GM12878 (cell line): ENCODE measurements around the gene TBCK. TPM values are rescaled to one million over a fixed set of nuclear protein-coding genes. Genes with fewer than 3 reads are reported as not detected.

Experiments used
- ATAC-seq: fragments of 200-7000 bp; cut with Tn5 transposase; 3 replicates; pipeline ENCODE4 v1.9.1; 2020; ENCODE audit warnings: mild to moderate bottlenecking, moderate library complexity
- BruUV-seq: library from RNA; stranded (reverse); fragments of 400-500 nt; replicated peaks from 2 replicates; lab custom pipeline; 2021; lab: Mats Ljungman, UMichigan
- CTCF ChIA-PET: fragments of 300-600 bp; sonication (Branson Sonifier 250); formaldehyde crosslinking; extraction: SDS; loops from one replicate; lab custom pipeline; 2021; ENCODE audit warnings: inconsistent platforms; lab: Yijun Ruan, JAX
- POLR2A ChIA-PET: fragments of 350-600 bp; formaldehyde crosslinking; extraction: SDS; loops from one replicate; lab custom pipeline; 2021; ENCODE audit warnings: inconsistent platforms; lab: Charles Lee
- RAD21 ChIA-PET: fragments of 300-600 bp; sonication (Branson Sonifier 250); formaldehyde crosslinking; loops from one replicate; lab custom pipeline; 2023; ENCODE audit warnings: antibody characterized with exemption; ENCODE audit not compliant: unreplicated experiment; lab: Charles Lee
- SMC1A ChIA-PET: fragments of 300-600 bp; sonication (Branson Sonifier 250); formaldehyde crosslinking; loops from one replicate; lab custom pipeline; 2023; ENCODE audit not compliant: unreplicated experiment, uncharacterized antibody; lab: Charles Lee
- DNase-seq: peaks from one replicate; pipeline ENCODE4 v3.0.0-alpha.2; 2011; ENCODE audit warnings: low read depth, low spot score
- FAIRE-seq: peaks from 3 replicates; lab custom pipeline; 2011; peaks lifted over from hg19 to GRCh38; lab: Jason Lieb, UNC
- H2AFZ ChIP-seq: 2 replicates; pipeline ENCODE4 v1.6.0; 2011; ENCODE audit warnings: low read depth, low read length, control low read depth; ENCODE audit not compliant: control insufficient read depth
- H3K27ac ChIP-seq: 2 replicates; pipeline ENCODE4 v1.5.1; 2011; ENCODE audit warnings: control low read depth; ENCODE audit not compliant: control insufficient read depth, insufficient read depth
- H3K27me3 ChIP-seq, 2 experiments: replicated peaks in 1 of 2; 2 replicates each; pipeline versions ENCODE4 v1.6.0 to v1.6.1; 2011; ENCODE audit warnings: low read length in 1 of 2; ENCODE audit not compliant: control insufficient read depth in 2 of 2, insufficient read depth in 2 of 2
- H3K36me3 ChIP-seq, 2 experiments: 2 replicates each; pipeline ENCODE4 v1.5.1; 2011; ENCODE audit warnings: low read length in 1 of 2; ENCODE audit not compliant: control insufficient read depth in 2 of 2, insufficient read depth in 2 of 2
- H3K4me1 ChIP-seq: 2 replicates; pipeline ENCODE4 v1.6.1; 2011; ENCODE audit warnings: mild to moderate bottlenecking, low read length, moderate library complexity, mixed read lengths; ENCODE audit not compliant: control insufficient read depth, insufficient read depth
- H3K4me2 ChIP-seq: 2 replicates; pipeline ENCODE4 v1.6.0; 2011; ENCODE audit warnings: control low read depth; ENCODE audit not compliant: control insufficient read depth, insufficient read depth
- H3K4me3 ChIP-seq: fragments of 200-600 bp; sonication (generic); 2 replicates; pipeline ENCODE4 v1.5.1; 2016
- H3K79me2 ChIP-seq: 2 replicates; pipeline ENCODE4 v1.6.0; 2011; ENCODE audit warnings: low read length; ENCODE audit not compliant: control insufficient read depth, insufficient read depth
- H3K9ac ChIP-seq: 2 replicates; pipeline ENCODE4 v1.8.0; 2011; ENCODE audit warnings: low read length, control low read depth, mixed read lengths; ENCODE audit not compliant: control insufficient read depth, insufficient read depth
- H3K9me3 ChIP-seq: replicated peaks from 3 replicates; pipeline ENCODE4 v1.5.1; 2011; ENCODE audit warnings: mild to moderate bottlenecking, low read length; ENCODE audit not compliant: control insufficient read depth, insufficient read depth
- H4K20me1 ChIP-seq: 2 replicates; pipeline ENCODE4 v1.6.0; 2011; ENCODE audit not compliant: control insufficient read depth, insufficient read depth
- BCL11A ChIP-seq: IDR thresholded peaks from 2 replicates; pipeline ENCODE4 v1.6.1; 2011; ENCODE audit warnings: low read depth, low read length
- BRCA1 ChIP-seq: IDR thresholded peaks from 2 replicates; pipeline ENCODE4 v1.6.1; 2011; ENCODE audit warnings: low read depth, low read length, improper control_type of control experiment
- CREB1 ChIP-seq: IDR thresholded peaks from 2 replicates; pipeline ENCODE4 v1.6.1; 2012; ENCODE audit warnings: low read depth, mild to moderate bottlenecking, inconsistent platforms
- ETV6 ChIP-seq, 2 experiments: fragments of 450-650 bp in 1 of 2; IDR thresholded peaks in 1 of 2; conservative IDR thresholded peaks in 1 of 2; 2 replicates each; pipeline ENCODE4 v1.6.1; 2014; ENCODE audit warnings: antibody characterized with exemption in 1 of 2, borderline replicate concordance in 1 of 2, low read depth in 1 of 2, mild to moderate bottlenecking in 1 of 2, moderate library complexity in 1 of 2
- HDAC2 ChIP-seq: fragments of 200-600 bp; sonication (generic); IDR thresholded peaks from 2 replicates; pipeline ENCODE4 v1.6.1; 2017
- MEF2A ChIP-seq: IDR thresholded peaks from 2 replicates; pipeline ENCODE4 v1.6.1; 2011; ENCODE audit warnings: low read depth, mild to moderate bottlenecking, low read length, moderate library complexity; ENCODE audit not compliant: insufficient read depth
- MTA3 ChIP-seq: IDR thresholded peaks from 2 replicates; pipeline ENCODE4 v1.6.1; 2012; ENCODE audit warnings: low read length, inconsistent platforms, borderline replicate concordance
- NFIC ChIP-seq: IDR thresholded peaks from 2 replicates; pipeline ENCODE4 v1.6.1; 2012; ENCODE audit warnings: low read depth, mild to moderate bottlenecking, inconsistent platforms, low read length, moderate library complexity
- RELA ChIP-seq: fragments of 450-650 bp; IDR thresholded peaks from 2 replicates; pipeline ENCODE4 v1.8.0; 2014; ENCODE audit warnings: borderline replicate concordance; ENCODE audit not compliant: partially characterized antibody
- SMARCA5 ChIP-seq: fragments of 450-650 bp; IDR thresholded peaks from 2 replicates; pipeline ENCODE4 v1.6.1; 2017; ENCODE audit warnings: mild to moderate bottlenecking
- SMC3 ChIP-seq: IDR thresholded peaks from 2 replicates; pipeline ENCODE4 v1.6.1; 2011; ENCODE audit warnings: low read length, improper control_type of control experiment, borderline replicate concordance
- SPI1 ChIP-seq: IDR thresholded peaks from 2 replicates; pipeline ENCODE4 v1.6.1; 2011; ENCODE audit warnings: low read depth, mild to moderate bottlenecking, low read length, moderate library complexity, borderline replicate concordance; ENCODE audit not compliant: insufficient read depth
- TCF3 ChIP-seq: IDR thresholded peaks from 2 replicates; pipeline ENCODE4 v1.6.1; 2012; ENCODE audit warnings: low read depth, mild to moderate bottlenecking, low read length, borderline replicate concordance; ENCODE audit not compliant: insufficient read depth
- ZSCAN29 ChIP-seq: fragments of 450-650 bp; IDR thresholded peaks from 2 replicates; pipeline ENCODE4 v1.6.1; 2017; ENCODE audit warnings: mild to moderate bottlenecking, moderate library complexity
- WGBS: methylation state at CpG from one replicate; pipeline ENCODE4 v1.1.6; 2016; ENCODE audit warnings: low lambda C conversion rate; ENCODE audit not compliant: insufficient replicate concordance, insufficient coverage; ENCODE audit errors: missing lambda C conversion rate; 5-methylcytosine and 5-hydroxymethylcytosine counted together
- in situ Hi-C: fragments of 300-500 bp; cut with MboI; formaldehyde crosslinking; loops from 9 replicates; pipeline ENCODE4 v1.14.3; 2018; ENCODE audit warnings: mixed read lengths
- intact Hi-C: fragments of 100-400 bp; cut with micrococcal nuclease; formaldehyde crosslinking; loops from one replicate; pipeline ENCODE4 v1.14.2; 2022; ENCODE audit not compliant: unreplicated experiment
- polyA plus RNA-seq, 11 experiments: library from polyadenylated mRNA; depleted of rRNA in 4 of 11; unstranded in 6 of 11; stranded (reverse) in 5 of 11; fragments of >200 nt; fragmentation: Nextera tagmentation in 4 of 11; fragmentation: Illumina TruSeq in 1 of 11; extraction: Ambion mirVana in 4 of 11; extraction: Trizol in 1 of 11; gene quantifications; 1 replicate in 1 of 11; 2 replicates in 10 of 11; pipeline versions ENCODE4 v1.2.1 to v1.2.3, GENCODE V29; 2011 to 2016; ENCODE audit warnings: inconsistent platforms in 2 of 11, missing spikeins in 2 of 11, low read depth in 1 of 11
- total RNA-seq, 4 experiments: library from RNA; depleted of rRNA in 3 of 4; stranded (reverse); fragments of >200 nt in 3 of 4; fragmentation: Illumina TruSeq in 1 of 4; extraction: Trizol in 1 of 4; gene quantifications; 2 replicates each; pipeline versions ENCODE4 v1.2.1 to v1.2.3, GENCODE V29; 2013 to 2021
- TF ChIP-seq, protein P1 (sequence below): fragments of 450-650 bp; formaldehyde crosslinking; IDR thresholded peaks from 2 replicates; pipeline ENCODE4 v1.4.0; 2022; ENCODE audit warnings: mild to moderate bottlenecking, moderate library complexity
- TF ChIP-seq, protein P2 (sequence below): fragments of 450-650 bp; IDR thresholded peaks from 2 replicates; pipeline ENCODE4 v1.6.1; 2017; ENCODE audit warnings: low read depth, mild to moderate bottlenecking, moderate library complexity
- TF ChIP-seq, protein P3 (sequence below): fragments of 450-650 bp; formaldehyde crosslinking; IDR thresholded peaks from 2 replicates; pipeline ENCODE4 v1.5.0; 2022; ENCODE audit warnings: mild to moderate bottlenecking, missing genetic modification characterization

Gene TBCK
- total and polyA plus RNA-seq, 10 of the 15 experiments (the other 5 are each of a cell fraction or from before 2014, with no cell fraction given) = 4.1 to 30.3 (median 20.2) TPM

DNA sequence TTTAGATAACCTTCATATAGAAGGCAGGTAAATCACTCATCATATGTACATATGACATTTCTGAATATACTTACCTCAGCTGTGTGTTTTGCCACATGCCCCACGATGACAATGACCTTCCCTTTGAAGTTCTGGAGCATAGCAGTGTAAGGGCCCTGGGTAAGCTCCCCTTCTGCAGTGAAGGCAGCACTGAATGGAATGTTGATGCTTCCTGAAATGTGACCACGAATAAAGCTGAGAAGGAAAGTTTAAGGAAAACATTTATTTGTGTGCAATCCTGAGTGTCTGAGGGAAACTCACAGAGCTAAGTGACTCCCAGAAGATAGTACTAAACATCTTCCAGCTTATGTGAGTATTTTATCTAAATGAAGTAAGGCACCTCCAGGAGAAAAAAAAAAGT is 220.6 kb downstream of the TBCK start:
- H2AFZ ChIP-seq = no peak overlapping the region
- no peak for FAIRE-seq
- no peak for ATAC-seq
- H3K9me3 ChIP-seq = peaks cover 7% of the 10 kb centered on the region; the same call in 2 of the 3 replicates
- in situ Hi-C loops (no loop called here), intact Hi-C loops (no loop called here)
- H3K4me1 ChIP-seq = no peaks in the 10 kb centered on the region
- no peak overlapping the region for H3K9ac ChIP-seq
- peaks cover 0 to 6% of the 10 kb centered on the region in 2 experiments; a peak in 1 of 4 replicates for H3K36me3 ChIP-seq
- H3K4me2 ChIP-seq = no peak overlapping the region
- no peak for DNase-seq
- ChIA-PET RAD21 (no interaction called here), SMC1A (interaction anchor here (1.0 to 1.5 kb wide), 3 partner anchors 16 to 380 kb away, joined by 3 read pairs; no protein-coding TSS in a partner anchor), POLR2A (no interaction called here), CTCF (no interaction called here)
- WGBS = 86% methylated on average over 2 of the region's 2 CpGs
- no peaks in the 10 kb centered on the region for H3K27me3 ChIP-seq
- BruUV-seq = no TSS peak
- no peak overlapping the region for H3K4me3 ChIP-seq
- H3K79me2 ChIP-seq = no peaks in the 10 kb centered on the region
- no peaks in the 10 kb centered on the region for H4K20me1 ChIP-seq
- no peak overlapping the region for H3K27ac ChIP-seq
- TF ChIP-seq, protein P1, sequence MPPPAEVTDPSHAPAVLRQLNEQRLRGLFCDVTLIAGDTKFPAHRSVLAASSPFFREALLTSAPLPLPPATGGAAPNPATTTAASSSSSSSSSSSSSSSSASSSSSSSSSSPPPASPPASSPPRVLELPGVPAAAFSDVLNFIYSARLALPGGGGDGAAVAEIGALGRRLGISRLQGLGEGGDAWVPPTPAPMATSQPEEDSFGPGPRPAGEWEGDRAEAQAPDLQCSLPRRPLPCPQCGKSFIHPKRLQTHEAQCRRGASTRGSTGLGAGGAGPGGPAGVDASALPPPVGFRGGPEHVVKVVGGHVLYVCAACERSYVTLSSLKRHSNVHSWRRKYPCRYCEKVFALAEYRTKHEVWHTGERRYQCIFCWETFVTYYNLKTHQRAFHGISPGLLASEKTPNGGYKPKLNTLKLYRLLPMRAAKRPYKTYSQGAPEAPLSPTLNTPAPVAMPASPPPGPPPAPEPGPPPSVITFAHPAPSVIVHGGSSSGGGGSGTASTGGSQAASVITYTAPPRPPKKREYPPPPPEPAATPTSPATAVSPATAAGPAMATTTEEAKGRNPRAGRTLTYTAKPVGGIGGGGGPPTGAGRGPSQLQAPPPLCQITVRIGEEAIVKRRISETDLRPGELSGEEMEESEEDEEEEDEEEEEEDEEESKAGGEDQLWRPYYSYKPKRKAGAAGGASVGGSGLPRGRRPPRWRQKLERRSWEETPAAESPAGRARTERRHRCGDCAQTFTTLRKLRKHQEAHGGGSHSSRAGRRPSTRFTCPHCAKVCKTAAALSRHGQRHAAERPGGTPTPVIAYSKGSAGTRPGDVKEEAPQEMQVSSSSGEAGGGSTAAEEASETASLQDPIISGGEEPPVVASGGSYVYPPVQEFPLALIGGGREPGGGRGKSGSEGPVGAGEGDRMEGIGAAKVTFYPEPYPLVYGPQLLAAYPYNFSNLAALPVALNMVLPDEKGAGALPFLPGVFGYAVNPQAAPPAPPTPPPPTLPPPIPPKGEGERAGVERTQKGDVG (CRISPR knock-in tag) = no peak
- TF ChIP-seq, protein P2, sequence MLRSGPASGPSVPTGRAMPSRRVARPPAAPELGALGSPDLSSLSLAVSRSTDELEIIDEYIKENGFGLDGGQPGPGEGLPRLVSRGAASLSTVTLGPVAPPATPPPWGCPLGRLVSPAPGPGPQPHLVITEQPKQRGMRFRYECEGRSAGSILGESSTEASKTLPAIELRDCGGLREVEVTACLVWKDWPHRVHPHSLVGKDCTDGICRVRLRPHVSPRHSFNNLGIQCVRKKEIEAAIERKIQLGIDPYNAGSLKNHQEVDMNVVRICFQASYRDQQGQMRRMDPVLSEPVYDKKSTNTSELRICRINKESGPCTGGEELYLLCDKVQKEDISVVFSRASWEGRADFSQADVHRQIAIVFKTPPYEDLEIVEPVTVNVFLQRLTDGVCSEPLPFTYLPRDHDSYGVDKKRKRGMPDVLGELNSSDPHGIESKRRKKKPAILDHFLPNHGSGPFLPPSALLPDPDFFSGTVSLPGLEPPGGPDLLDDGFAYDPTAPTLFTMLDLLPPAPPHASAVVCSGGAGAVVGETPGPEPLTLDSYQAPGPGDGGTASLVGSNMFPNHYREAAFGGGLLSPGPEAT = no peak
- TF ChIP-seq SMARCA5 = no peak
- no peak for TF ChIP-seq SMC3
- TF ChIP-seq TCF3 = no peak
- TF ChIP-seq NFIC = no peak
- no peak for TF ChIP-seq ETV6 (conservative IDR thresholded peaks at IDR 0.05 in 1 of 2, IDR thresholded peaks at IDR 0.05 in 1 of 2; ENCODE audit: borderline replicate concordance in 1 of 2, low read depth in 1 of 2)
- no peak for TF ChIP-seq MTA3
- TF ChIP-seq RELA = no peak
- no peak for TF ChIP-seq BRCA1
- no peak for TF ChIP-seq ZSCAN29
- TF ChIP-seq SPI1 = no peak
- no peak for TF ChIP-seq CREB1
- TF ChIP-seq MEF2A = no peak
- no peak for TF ChIP-seq HDAC2
- TF ChIP-seq BCL11A = no peak
- TF ChIP-seq, protein P3, sequence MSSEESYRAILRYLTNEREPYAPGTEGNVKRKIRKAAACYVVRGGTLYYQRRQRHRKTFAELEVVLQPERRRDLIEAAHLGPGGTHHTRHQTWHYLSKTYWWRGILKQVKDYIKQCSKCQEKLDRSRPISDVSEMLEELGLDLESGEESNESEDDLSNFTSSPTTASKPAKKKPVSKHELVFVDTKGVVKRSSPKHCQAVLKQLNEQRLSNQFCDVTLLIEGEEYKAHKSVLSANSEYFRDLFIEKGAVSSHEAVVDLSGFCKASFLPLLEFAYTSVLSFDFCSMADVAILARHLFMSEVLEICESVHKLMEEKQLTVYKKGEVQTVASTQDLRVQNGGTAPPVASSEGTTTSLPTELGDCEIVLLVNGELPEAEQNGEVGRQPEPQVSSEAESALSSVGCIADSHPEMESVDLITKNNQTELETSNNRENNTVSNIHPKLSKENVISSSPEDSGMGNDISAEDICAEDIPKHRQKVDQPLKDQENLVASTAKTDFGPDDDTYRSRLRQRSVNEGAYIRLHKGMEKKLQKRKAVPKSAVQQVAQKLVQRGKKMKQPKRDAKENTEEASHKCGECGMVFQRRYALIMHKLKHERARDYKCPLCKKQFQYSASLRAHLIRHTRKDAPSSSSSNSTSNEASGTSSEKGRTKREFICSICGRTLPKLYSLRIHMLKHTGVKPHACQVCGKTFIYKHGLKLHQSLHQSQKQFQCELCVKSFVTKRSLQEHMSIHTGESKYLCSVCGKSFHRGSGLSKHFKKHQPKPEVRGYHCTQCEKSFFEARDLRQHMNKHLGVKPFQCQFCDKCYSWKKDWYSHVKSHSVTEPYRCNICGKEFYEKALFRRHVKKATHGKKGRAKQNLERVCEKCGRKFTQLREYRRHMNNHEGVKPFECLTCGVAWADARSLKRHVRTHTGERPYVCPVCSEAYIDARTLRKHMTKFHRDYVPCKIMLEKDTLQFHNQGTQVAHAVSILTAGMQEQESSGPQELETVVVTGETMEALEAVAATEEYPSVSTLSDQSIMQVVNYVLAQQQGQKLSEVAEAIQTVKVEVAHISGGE (CRISPR knock-in tag) = no peak
